ENCODE results near the gene LHX1. TPM values are rescaled to one million over a fixed set of nuclear protein-coding genes. Genes with fewer than 3 reads are reported as not detected.

The LHX1 gene
- total and polyA plus RNA-seq, 12 donors = 0.11 TPM; not detected in 11

DNA sequence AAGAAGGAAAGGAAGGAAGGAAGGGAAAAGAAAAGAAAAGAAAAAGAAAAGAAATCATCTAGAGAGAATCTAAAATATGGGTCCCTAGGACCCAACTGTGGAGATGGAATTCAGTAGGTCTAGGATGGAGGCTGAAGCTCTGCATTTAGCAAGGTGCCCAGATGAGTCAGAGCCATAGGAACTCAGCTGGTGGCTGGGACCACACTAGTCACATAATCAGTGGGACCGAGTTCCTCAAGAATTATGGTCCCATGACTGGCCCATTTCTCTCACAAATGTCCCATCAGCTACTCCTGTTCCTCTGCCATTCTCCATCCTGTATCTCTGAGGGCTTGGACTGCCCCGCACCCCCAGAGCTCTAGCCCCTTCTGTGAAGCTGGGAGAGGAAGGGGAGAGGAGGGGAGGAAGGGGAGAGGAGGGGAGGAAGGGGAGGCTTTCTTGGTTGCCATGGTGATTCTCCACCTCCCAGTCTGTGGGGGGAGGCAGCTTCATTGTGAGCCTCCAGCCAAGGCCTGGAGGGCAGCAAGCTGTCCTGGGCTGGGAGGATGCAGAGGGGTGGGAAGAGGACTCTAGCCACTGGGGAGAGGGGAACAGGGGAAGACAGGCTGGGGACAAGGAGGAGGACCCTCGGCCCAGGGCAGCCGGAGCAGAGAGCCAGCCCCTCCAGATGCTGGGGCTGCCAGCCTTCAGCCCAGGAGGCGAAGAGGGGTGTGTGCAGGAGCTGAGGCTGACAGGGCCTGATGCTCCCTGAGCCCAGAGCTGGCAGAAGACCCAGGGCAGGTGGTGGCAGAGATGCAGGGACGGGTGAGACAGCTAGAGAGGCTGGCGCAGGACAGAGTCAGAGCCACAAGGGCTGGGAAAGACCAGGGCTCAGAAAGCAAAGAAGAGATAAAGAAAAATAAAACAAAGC is 37.8 kb upstream of the LHX1 start:
- Histone ChIP-seq H3K36me3 (no peaks in the 10 kb centered on the region), H3K4me1 (no peaks in the 10 kb centered on the region), H3K9me3 (no peaks in the 10 kb centered on the region), H3K27ac (no peak overlapping the region), H3K27me3 (peaks cover 0 to 59% (median 44%) of the 10 kb centered on the region in 7 donors), H3K4me3 (no peak overlapping the region)
- TF ChIP-seq, protein P1, sequence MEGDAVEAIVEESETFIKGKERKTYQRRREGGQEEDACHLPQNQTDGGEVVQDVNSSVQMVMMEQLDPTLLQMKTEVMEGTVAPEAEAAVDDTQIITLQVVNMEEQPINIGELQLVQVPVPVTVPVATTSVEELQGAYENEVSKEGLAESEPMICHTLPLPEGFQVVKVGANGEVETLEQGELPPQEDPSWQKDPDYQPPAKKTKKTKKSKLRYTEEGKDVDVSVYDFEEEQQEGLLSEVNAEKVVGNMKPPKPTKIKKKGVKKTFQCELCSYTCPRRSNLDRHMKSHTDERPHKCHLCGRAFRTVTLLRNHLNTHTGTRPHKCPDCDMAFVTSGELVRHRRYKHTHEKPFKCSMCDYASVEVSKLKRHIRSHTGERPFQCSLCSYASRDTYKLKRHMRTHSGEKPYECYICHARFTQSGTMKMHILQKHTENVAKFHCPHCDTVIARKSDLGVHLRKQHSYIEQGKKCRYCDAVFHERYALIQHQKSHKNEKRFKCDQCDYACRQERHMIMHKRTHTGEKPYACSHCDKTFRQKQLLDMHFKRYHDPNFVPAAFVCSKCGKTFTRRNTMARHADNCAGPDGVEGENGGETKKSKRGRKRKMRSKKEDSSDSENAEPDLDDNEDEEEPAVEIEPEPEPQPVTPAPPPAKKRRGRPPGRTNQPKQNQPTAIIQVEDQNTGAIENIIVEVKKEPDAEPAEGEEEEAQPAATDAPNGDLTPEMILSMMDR (IDR thresholded peaks at IDR 0.05) = no peak
- WGBS, 2 donors = 66 to 72% methylated on average over 7 of the region's 7 CpGs
- intact Hi-C loops (cut with DNase I) = loop anchor here in 1 of 10 donors (10.0 kb wide), 1 partner anchor 55 kb away; no protein-coding TSS in a partner anchor
- DNase-seq = no peak
- ATAC-seq = no peak

GRCh38 chr17:36900160-36900512 is 37.1 kb upstream of the LHX1 start:
- WGBS, 2 donors = 73 to 80% methylated on average over 7 of the region's 7 CpGs
- Histone ChIP-seq H3K4me3 (no peak overlapping the region), H3K9me3 (no peaks in the 10 kb centered on the region), H3K27me3 (peaks cover 0 to 55% (median 43%) of the 10 kb centered on the region in 7 donors), H3K36me3 (no peaks in the 10 kb centered on the region), H3K27ac (no peak overlapping the region), H3K4me1 (no peaks in the 10 kb centered on the region)
- DNase-seq (no peak), ATAC-seq (no peak)
- TF ChIP-seq, protein P1 (IDR thresholded peaks at IDR 0.05) = no peak
- intact Hi-C loops (cut with DNase I) = no loop called here

- H3K27ac ChIP-seq = no peak overlapping the region
- intact Hi-C loops (cut with DNase I) = no loop called here
- H3K4me3 ChIP-seq = no peak overlapping the region
- WGBS, 2 donors = 39 to 43% methylated on average over 14 of the region's 14 CpGs
- H3K9me3 ChIP-seq = no peaks in the 10 kb centered on the region
- DNase-seq (no peak), ATAC-seq (no peak)
- peaks cover 0 to 50% (median 33%) of the 10 kb centered on the region in 7 donors for H3K27me3 ChIP-seq
- no peaks in the 10 kb centered on the region for H3K4me1 ChIP-seq
- H3K36me3 ChIP-seq = no peaks in the 10 kb centered on the region
- TF ChIP-seq, protein P1 (IDR thresholded peaks at IDR 0.05) = no peak
Observed at GRCh38 chr17:36901506-36901905, 35.8 kb upstream of the LHX1 start.

- no peak for DNase-seq
- no peaks in the 10 kb centered on the region for H3K36me3 ChIP-seq
- no peak for ATAC-seq
- 67 to 71% methylated on average over 10 of the region's 10 CpGs for WGBS, 2 donors
- TF ChIP-seq, protein P1 (IDR thresholded peaks at IDR 0.05) = no peak
- no peak overlapping the region for H3K27ac ChIP-seq
- H3K9me3 ChIP-seq = no peaks in the 10 kb centered on the region
- intact Hi-C loops (cut with DNase I) = no loop called here
- peaks cover under 1 to 72% (median 50%) of the 10 kb centered on the region in 7 donors for H3K27me3 ChIP-seq
- H3K4me3 ChIP-seq = no peak overlapping the region
- H3K4me1 ChIP-seq = no peaks in the 10 kb centered on the region
Observed at GRCh38 chr17:36907407-36907806, 29.9 kb upstream of the LHX1 start.

All from heart right ventricle (tissue), 16 donors.